22Rv1 (cell line): ENCODE measurements around the gene PTPRG.

Experiments used
- ZFX ChIP-seq: fragments of 450-650 bp; IDR thresholded peaks from 2 replicates; pipeline ENCODE4 v1.6.1; 2017; ENCODE audit warnings: antibody characterized with exemption, borderline replicate concordance
- TF ChIP-seq, protein P1 (sequence below): fragments of 450-650 bp; IDR thresholded peaks from 2 replicates; pipeline ENCODE4 v1.5.1; 2017; ENCODE audit warnings: mild to moderate bottlenecking

DNA sequence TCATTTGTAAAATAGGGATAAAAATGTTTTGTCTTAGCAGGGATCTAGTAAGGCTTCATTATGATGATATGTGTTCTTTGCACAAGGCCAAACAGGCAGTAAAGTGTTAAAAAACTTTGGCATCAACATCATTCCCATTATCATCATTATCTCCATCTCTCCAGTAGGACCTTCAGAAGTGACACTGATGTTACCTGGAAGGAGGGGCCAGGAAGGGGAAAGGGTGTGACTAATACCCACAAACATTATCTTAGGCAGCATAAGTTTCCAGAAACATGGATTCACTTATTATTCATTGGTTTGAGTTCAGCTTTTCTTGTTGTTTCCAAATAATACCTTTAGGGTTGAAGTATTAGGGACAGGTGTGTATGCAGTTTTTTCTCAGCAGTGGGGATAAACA lies 399.6 kb downstream of the PTPRG start:
- TF ChIP-seq, protein P1, sequence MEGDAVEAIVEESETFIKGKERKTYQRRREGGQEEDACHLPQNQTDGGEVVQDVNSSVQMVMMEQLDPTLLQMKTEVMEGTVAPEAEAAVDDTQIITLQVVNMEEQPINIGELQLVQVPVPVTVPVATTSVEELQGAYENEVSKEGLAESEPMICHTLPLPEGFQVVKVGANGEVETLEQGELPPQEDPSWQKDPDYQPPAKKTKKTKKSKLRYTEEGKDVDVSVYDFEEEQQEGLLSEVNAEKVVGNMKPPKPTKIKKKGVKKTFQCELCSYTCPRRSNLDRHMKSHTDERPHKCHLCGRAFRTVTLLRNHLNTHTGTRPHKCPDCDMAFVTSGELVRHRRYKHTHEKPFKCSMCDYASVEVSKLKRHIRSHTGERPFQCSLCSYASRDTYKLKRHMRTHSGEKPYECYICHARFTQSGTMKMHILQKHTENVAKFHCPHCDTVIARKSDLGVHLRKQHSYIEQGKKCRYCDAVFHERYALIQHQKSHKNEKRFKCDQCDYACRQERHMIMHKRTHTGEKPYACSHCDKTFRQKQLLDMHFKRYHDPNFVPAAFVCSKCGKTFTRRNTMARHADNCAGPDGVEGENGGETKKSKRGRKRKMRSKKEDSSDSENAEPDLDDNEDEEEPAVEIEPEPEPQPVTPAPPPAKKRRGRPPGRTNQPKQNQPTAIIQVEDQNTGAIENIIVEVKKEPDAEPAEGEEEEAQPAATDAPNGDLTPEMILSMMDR = no peak
- TF ChIP-seq ZFX = no peak
